B cell (primary cell): ENCODE results near the gene APCS. TPM values are rescaled to one million over a fixed set of nuclear protein-coding genes. Genes with fewer than 3 reads are reported as not detected.

Experiments used
- ATAC-seq: fragments of 200-7000 bp; cut with Tn5 transposase; one replicate; pipeline ENCODE4 v1.10.0; 2021; ENCODE audit warnings: low read depth, mild to moderate bottlenecking, moderate number of reproducible peaks, moderate library complexity
- CTCF ChIA-PET: fragments of 350-600 bp; sonication (Branson Sonifier 250); formaldehyde crosslinking; loops from one replicate; lab custom pipeline; 2021; ENCODE audit warnings: antibody characterized with exemption, inconsistent platforms; lab: Charles Lee
- POLR2A ChIA-PET: fragments of 350-600 bp; sonication (Branson Sonifier 250); formaldehyde crosslinking; loops from one replicate; lab custom pipeline; 2021; ENCODE audit warnings: antibody characterized with exemption; lab: Charles Lee
- DNase-seq: peaks from one replicate; pipeline ENCODE4 v3.0.0; 2013
- H2AFZ ChIP-seq: 2 replicates; pipeline ENCODE4 v1.6.1; 2012; ENCODE audit warnings: mild to moderate bottlenecking, low read depth, low read length; ENCODE audit not compliant: insufficient read depth, poor library complexity, severe bottlenecking
- H3K27ac ChIP-seq, 2 donors: 1 replicate in 1 of 2; 2 replicates in 1 of 2; pipeline ENCODE4 v1.5.1; 2012 to 2013; ENCODE audit warnings: low read length in 2 of 2, mild to moderate bottlenecking in 2 of 2, moderate library complexity in 1 of 2
- H3K27me3 ChIP-seq, 4 experiments: fragments of 200-600 bp in 1 of 4; sonication (generic) in 1 of 4; replicated peaks in 1 of 4; 1 replicate in 2 of 4; 2 replicates in 2 of 4; pipeline versions ENCODE4 v1.6.1 to v1.7.0; 2013 to 2016; ENCODE audit warnings: low read length in 3 of 4, mild to moderate bottlenecking in 2 of 4, mixed read lengths in 1 of 4, moderate library complexity in 1 of 4; ENCODE audit not compliant: insufficient read depth in 4 of 4, control insufficient read depth in 3 of 4; ENCODE audit errors: control extremely low read depth in 1 of 4
- H3K36me3 ChIP-seq, 2 experiments: replicated peaks in 1 of 2; 1 replicate in 1 of 2; 2 replicates in 1 of 2; pipeline versions ENCODE4 v1.6.1 to v1.7.1; 2013; ENCODE audit warnings: low read length in 1 of 2; ENCODE audit not compliant: insufficient read depth in 2 of 2, control insufficient read depth in 1 of 2; ENCODE audit errors: control extremely low read depth in 1 of 2, extremely low read depth in 1 of 2
- H3K4me1 ChIP-seq, 2 donors: fragments of 200-600 bp in 1 of 2; sonication (generic) in 1 of 2; 1 replicate in 1 of 2; 2 replicates in 1 of 2; pipeline versions ENCODE4 v1.5.1 to v1.6.1; 2013 to 2017; ENCODE audit warnings: low read length in 2 of 2; ENCODE audit not compliant: control insufficient read depth in 2 of 2, insufficient read depth in 2 of 2
- H3K4me2 ChIP-seq: replicated peaks from 2 replicates; pipeline ENCODE3; 2012; ENCODE audit warnings: mild to moderate bottlenecking, low read depth, low read length; ENCODE audit not compliant: poor library complexity, severe bottlenecking
- H3K4me3 ChIP-seq, 5 experiments: fragments of 200-600 bp in 1 of 5; sonication (generic) in 1 of 5; 1 replicate in 3 of 5; 2 replicates in 2 of 5; pipeline versions ENCODE4 v1.5.1 to v1.7.0; 2011 to 2016; ENCODE audit warnings: low read length in 4 of 5, mild to moderate bottlenecking in 4 of 5, low read depth in 2 of 5, control low read depth in 1 of 5, moderate library complexity in 1 of 5; ENCODE audit not compliant: insufficient read depth in 1 of 5; ENCODE audit errors: control extremely low read depth in 1 of 5, extremely low read depth in 1 of 5
- H3K79me2 ChIP-seq: fragments of 200-600 bp; sonication (generic); one replicate; pipeline ENCODE4 v1.6.0; 2016; ENCODE audit warnings: low read length; ENCODE audit not compliant: control insufficient read depth, insufficient read depth
- H3K9ac ChIP-seq: fragments of 200-600 bp; sonication (generic); 2 replicates; pipeline ENCODE4 v1.6.1; 2017; ENCODE audit warnings: mild to moderate bottlenecking, low read length, moderate library complexity
- H3K9me3 ChIP-seq, 3 donors: one replicate each; pipeline versions ENCODE4 v1.6.1 to v1.7.1; 2013; ENCODE audit warnings: low read length in 2 of 3; ENCODE audit not compliant: control insufficient read depth in 2 of 3, insufficient read depth in 1 of 3; ENCODE audit errors: control extremely low read depth in 1 of 3
- H4K20me1 ChIP-seq: 2 replicates; pipeline ENCODE4 v1.6.0; 2012; ENCODE audit warnings: mild to moderate bottlenecking, low read length; ENCODE audit not compliant: insufficient read depth, control insufficient read depth, poor library complexity, severe bottlenecking
- H3K27ac Mint-ChIP-seq: one replicate; pipeline ENCODE4 v1.8.0; 2021; ENCODE audit warnings: mixed read lengths
- H3K27me3 Mint-ChIP-seq: one replicate; pipeline ENCODE4 v1.8.0; 2021; ENCODE audit warnings: mixed read lengths
- H3K4me1 Mint-ChIP-seq: one replicate; pipeline ENCODE4 v1.8.0; 2021; ENCODE audit warnings: mixed read lengths
- H3K4me3 Mint-ChIP-seq: one replicate; pipeline ENCODE4 v1.8.0; 2021; ENCODE audit warnings: mixed read lengths
- H3K9me3 Mint-ChIP-seq: one replicate; pipeline ENCODE4 v1.8.0; 2022; ENCODE audit warnings: mixed read lengths; ENCODE audit not compliant: insufficient read depth
- EZH2 ChIP-seq: IDR thresholded peaks from 2 replicates; pipeline ENCODE4 v1.6.1; 2012; ENCODE audit warnings: borderline replicate concordance, low read depth, mild to moderate bottlenecking, moderate library complexity, low read length; ENCODE audit not compliant: insufficient read depth, poor library complexity, severe bottlenecking
- WGBS: methylation state at CpG from one replicate; pipeline ENCODE4 v1.1.5; 2013; ENCODE audit warnings: missing lambda C conversion rate; ENCODE audit not compliant: insufficient coverage; 5-methylcytosine and 5-hydroxymethylcytosine counted together
- intact Hi-C: fragments of 100-400 bp; cut with micrococcal nuclease; formaldehyde crosslinking; loops from one replicate; pipeline ENCODE4 v1.10.0; 2022
- polyA plus RNA-seq: library from polyadenylated mRNA; depleted of rRNA; stranded (reverse); fragments of >200 nt; gene quantifications from 2 replicates; pipeline ENCODE4 v1.2.3, GENCODE V29; 2012
- total RNA-seq, 2 donors: library from RNA; stranded (reverse); fragments of 120-200 nt in 1 of 2; gene quantifications; 1 replicate in 1 of 2; 2 replicates in 1 of 2; pipeline versions ENCODE4 v1.2.3 to v1.2.4, GENCODE V29; 2013 to 2022
- TF ChIP-seq, protein P1 (sequence below): fragments of 200-600 bp; IDR thresholded peaks from one replicate; pipeline ENCODE4 v1.8.0; 2022; ENCODE audit warnings: antibody characterized with exemption, mild to moderate bottlenecking

APCS gene
- total and polyA plus RNA-seq, 2 donors (not counting 1 experiment from before 2014, with no cell fraction given), result not detected

DNA sequence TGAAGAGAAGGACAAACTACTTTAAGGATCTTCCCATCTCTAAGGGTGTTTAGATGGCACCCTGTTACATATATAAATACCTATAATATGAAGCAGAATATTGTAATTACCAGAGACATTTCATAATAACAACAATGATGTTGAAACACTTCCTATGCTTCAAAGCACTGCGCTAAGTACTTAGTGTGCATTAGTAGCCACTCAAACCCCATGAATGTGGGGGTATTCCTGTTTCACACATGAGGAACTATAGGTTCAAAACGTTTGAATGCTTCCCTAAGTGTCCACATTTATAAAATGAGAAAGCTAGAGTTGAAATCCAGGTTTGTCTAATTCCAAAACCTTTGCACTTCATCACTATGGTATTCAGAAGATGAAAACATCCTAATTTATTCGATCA, 33.4 kb upstream of the APCS start:
- POLR2A ChIA-PET, result no interaction called here
- Histone ChIP-seq H3K4me1 (no peaks in the 10 kb centered on the region), H3K27ac (no peak overlapping the region), H3K9ac (no peak overlapping the region), H3K4me2 (no peak overlapping the region), H4K20me1 (no peaks in the 10 kb centered on the region), H3K27me3 (no peaks in the 10 kb centered on the region), H3K36me3 (no peaks in the 10 kb centered on the region), H3K9me3 (no peaks in the 10 kb centered on the region), H3K4me3 (no peak overlapping the region), H2AFZ (no peak overlapping the region), H3K79me2 (no peaks in the 10 kb centered on the region)
- Mint-ChIP-seq H3K27ac (no peak overlapping the region), H3K27me3 (peaks cover 12% of the 10 kb centered on the region), H3K4me1 (no peaks in the 10 kb centered on the region), H3K4me3 (no peak overlapping the region), H3K9me3 (no peaks in the 10 kb centered on the region)
- intact Hi-C loops, result no loop called here
- ATAC-seq (no peak), DNase-seq (no peak)
- TF ChIP-seq, protein P1, sequence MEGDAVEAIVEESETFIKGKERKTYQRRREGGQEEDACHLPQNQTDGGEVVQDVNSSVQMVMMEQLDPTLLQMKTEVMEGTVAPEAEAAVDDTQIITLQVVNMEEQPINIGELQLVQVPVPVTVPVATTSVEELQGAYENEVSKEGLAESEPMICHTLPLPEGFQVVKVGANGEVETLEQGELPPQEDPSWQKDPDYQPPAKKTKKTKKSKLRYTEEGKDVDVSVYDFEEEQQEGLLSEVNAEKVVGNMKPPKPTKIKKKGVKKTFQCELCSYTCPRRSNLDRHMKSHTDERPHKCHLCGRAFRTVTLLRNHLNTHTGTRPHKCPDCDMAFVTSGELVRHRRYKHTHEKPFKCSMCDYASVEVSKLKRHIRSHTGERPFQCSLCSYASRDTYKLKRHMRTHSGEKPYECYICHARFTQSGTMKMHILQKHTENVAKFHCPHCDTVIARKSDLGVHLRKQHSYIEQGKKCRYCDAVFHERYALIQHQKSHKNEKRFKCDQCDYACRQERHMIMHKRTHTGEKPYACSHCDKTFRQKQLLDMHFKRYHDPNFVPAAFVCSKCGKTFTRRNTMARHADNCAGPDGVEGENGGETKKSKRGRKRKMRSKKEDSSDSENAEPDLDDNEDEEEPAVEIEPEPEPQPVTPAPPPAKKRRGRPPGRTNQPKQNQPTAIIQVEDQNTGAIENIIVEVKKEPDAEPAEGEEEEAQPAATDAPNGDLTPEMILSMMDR, result no peak
- no peak for TF ChIP-seq EZH2
- CTCF ChIA-PET, result no interaction called here
- no CpG with 5 or more reads among the region's 3 CpGs for WGBS

DNA sequence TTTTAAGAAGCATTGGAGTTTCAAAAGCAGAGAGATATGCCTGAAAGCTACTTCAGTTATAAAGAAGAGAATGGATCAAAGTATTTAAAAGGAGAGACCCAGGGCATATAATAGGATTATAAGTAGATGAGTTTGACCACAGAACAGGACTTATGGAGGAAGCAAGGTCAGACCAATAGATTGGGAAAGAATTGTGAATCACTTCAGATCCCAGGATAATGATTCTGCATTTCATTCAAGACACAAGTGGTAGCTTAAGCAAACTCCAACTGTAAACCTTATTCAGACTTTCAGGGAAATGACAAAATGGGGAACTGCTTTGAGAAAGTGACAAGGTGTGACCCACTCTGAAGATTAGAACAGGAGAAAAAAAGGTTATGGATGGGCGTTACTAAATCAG, 32.9 kb upstream of the APCS start:
- Histone ChIP-seq H3K27ac (no peak overlapping the region), H2AFZ (no peak overlapping the region), H4K20me1 (no peaks in the 10 kb centered on the region), H3K4me3 (no peak overlapping the region), H3K36me3 (no peaks in the 10 kb centered on the region), H3K4me2 (no peak overlapping the region), H3K79me2 (no peaks in the 10 kb centered on the region), H3K9me3 (no peaks in the 10 kb centered on the region), H3K27me3 (no peaks in the 10 kb centered on the region), H3K4me1 (no peaks in the 10 kb centered on the region), H3K9ac (no peak overlapping the region)
- TF ChIP-seq, protein P1, result no peak
- TF ChIP-seq EZH2, result no peak
- intact Hi-C loops, result no loop called here
- H3K9me3 Mint-ChIP-seq, result no peaks in the 10 kb centered on the region
- H3K4me1 Mint-ChIP-seq, result no peaks in the 10 kb centered on the region
- H3K27ac Mint-ChIP-seq, result no peak overlapping the region
- ChIA-PET POLR2A (no interaction called here), CTCF (no interaction called here)
- 60% methylated on average over 1 of the region's 1 CpG for WGBS
- no peak overlapping the region for H3K4me3 Mint-ChIP-seq
- no peak for ATAC-seq
- DNase-seq, result no peak
- H3K27me3 Mint-ChIP-seq, result peaks cover 13% of the 10 kb centered on the region
